Measurements from ENCODE around the gene ROCK2.

Gene ROCK2

GRCh38 chr2:11144077-11144737 lies 200.2 kb downstream of the ROCK2 start:
- no peak for DNase-seq

DNA sequence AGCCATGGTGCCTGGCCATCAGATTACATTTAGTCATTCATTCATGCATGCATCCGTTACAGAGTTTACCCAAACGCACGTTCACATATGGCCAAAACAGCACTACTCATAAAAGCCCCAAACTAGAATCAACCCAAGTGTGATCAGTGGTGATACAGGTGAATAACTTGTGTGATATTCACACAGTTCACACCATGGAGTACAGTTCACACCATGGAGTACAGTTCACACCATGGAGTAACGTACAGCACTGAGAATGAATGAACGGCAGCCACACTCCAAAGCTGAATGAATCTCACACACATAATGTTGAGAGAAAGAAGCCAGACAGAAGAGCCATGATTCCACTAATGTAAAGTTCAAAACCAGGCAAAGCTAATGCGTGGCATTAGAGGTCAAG lies 201.4 kb downstream of the ROCK2 start:
- no peak for DNase-seq

GRCh38 chr2:11142330-11142729 lies 202.1 kb downstream of the ROCK2 start:
- DNase-seq, result no peak

GRCh38 chr2:11141319-11141718 lies 203.1 kb downstream of the ROCK2 start:
- DNase-seq, result no peak

- no peak for DNase-seq
Observed at GRCh38 chr2:11140492-11140891, 203.9 kb downstream of the ROCK2 start.

- DNase-seq, result no peak
Observed at GRCh38 chr2:11134349-11134748, 210.1 kb downstream of the ROCK2 start.

GRCh38 chr2:11133936-11134320 lies 210.5 kb downstream of the ROCK2 start:
- DNase-seq, result no peak

DNA sequence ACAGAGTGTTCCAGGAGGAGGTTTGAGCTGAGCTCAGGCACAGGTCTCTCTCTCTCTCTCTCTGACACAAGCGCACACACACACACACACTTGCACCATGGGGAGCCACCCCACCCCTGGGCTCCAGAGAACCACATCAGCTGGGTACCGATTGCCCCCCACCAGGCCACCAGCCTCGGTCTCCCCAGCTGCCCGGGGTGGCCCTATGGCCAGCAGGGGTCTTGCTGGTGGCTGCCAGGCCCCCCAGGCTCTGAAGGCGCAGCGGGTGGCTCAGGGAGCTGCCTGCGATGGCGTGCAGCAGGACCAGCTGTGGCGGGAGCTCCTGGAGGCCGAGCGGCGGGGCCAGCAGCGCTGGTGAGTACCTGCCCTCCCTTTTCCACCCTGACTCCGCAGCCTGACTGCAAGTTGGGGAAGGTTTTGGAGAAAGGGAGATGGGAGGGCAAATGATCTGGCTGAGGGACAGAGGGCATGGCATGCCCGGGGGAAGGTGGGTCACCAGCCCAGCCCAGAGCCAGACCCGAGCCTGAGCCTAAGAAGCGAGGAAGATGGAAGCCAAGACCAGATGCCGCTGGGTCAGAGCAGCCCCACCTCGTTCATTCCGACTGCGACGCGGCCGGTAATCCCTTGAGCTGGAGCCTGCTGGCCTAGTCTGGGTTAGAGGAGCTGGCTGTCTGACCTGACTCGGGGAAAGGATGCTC lies 211.0 kb downstream of the ROCK2 start:
- no peak for DNase-seq

- no peak for DNase-seq
Observed at GRCh38 chr2:11132036-11132671, 212.3 kb downstream of the ROCK2 start.

DNA sequence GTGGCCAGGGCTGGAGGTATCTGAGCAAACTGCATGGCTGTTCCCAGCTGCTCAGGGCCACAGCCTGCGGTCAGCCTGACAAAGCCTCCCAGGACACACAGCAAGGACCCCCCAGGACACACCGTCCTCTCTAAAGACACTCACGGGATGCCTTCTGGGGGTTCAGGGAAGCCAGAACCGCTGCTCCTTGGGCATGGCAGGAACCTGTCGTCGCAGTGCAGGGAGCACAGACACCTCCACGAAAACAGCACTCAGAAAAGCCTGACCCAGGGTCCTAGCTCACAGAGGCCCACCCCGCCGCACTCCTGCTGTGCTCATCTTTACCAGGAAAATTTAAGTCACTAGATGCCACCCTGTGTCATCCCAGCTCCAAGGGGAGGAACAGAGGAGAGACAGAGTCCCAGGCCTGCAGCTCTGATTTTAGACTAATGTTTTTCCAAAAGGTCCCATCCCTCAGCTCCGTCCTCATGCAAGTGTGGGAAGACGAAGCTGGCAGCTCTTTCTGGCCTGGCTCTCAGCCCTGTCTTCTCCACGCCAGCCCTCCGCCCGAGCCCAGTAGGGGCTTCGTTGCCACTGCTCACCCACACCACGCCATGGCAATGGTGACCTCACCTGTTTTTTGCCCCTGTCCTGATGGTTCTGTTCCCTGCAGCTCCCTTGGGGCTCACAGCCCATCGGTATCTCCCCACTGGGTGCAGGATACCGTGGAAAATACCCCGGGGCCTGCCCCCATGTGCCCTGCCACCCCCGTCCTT lies 213.1 kb downstream of the ROCK2 start:
- no peak for DNase-seq
